HG02763 (cell line): Measurements from ENCODE around the gene FEM1C.

Experiments used
- ATAC-seq: cut with Tn5 transposase; IDR thresholded peaks from one replicate; pipeline ENCODE4 v1.9.1; 2021; ENCODE audit warnings: mild to moderate bottlenecking, moderate library complexity; ENCODE audit not compliant: unreplicated experiment

The FEM1C gene, protein sequence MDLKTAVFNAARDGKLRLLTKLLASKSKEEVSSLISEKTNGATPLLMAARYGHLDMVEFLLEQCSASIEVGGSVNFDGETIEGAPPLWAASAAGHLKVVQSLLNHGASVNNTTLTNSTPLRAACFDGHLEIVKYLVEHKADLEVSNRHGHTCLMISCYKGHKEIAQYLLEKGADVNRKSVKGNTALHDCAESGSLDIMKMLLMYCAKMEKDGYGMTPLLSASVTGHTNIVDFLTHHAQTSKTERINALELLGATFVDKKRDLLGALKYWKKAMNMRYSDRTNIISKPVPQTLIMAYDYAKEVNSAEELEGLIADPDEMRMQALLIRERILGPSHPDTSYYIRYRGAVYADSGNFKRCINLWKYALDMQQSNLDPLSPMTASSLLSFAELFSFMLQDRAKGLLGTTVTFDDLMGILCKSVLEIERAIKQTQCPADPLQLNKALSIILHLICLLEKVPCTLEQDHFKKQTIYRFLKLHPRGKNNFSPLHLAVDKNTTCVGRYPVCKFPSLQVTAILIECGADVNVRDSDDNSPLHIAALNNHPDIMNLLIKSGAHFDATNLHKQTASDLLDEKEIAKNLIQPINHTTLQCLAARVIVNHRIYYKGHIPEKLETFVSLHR

DNA sequence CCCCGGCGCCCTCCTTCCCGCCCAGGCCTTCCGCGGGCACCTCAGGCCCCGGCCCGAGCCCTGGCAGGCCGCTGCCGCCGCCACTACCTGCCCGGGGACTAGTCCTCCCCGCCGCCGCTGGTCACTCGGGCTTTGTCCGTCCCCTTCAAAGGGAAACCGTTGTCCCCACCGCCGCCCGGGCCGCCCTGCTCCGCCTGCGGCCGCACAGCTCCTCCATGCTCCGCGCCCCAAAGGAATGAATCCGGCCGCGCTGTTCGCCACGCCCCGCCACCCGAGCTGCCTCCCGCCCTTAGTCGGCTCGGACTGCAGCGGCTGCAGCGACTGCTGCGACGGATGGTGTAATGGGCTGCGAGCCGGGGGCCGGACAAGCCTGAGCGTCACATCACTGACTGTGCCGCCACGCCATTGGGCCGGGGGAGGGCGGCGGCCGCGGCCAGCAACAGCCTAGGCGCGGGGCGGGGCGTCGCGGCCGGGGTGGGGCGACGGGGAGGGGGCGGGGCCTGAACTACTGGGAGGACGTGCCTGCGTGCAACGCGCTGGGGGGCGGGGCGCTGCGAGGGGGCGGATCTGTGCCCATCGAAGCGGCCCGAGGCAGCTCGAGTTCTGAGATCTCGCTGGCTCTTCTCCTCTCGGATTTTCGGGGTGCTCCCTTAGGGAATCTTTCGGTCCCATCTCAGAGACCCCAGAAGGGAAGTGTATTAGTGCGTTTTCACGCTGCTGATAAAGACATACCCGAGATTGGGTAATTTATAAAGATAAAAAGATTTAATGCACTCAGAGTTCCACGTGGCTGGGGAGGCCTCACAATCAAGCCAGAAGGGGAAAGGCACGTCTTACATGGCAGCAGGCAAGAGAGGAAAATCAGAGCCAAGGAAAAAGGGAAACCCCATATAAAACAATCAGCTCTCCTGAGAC, at the start of gene FEM1C:
FEM1C (minus strand) TSS at position 340 of the 915 bp plus-strand sequence. CDS start 1,282 bp downstream, outside the sequence.
- peak; percentile 95 for ATAC-seq

DNA sequence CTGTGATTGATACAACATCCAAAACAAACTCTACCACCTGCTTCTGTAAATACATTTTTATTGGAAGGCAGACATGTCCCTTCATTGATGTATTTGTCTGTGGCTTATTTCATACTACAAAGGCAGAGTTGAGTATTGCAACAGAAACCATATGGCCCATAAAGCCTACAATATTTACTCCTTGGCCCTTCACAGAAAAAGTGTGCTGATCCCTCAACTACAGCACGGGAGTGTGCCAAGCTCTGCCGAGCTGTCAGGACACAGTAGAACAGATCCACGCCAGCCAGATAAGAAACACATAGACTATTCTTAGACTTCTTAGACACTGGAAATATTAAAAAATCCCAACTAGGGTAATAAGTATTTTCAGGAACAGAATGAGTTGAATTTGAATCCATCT, 44.5 kb upstream of the FEM1C start:
- no peak for ATAC-seq

DNA sequence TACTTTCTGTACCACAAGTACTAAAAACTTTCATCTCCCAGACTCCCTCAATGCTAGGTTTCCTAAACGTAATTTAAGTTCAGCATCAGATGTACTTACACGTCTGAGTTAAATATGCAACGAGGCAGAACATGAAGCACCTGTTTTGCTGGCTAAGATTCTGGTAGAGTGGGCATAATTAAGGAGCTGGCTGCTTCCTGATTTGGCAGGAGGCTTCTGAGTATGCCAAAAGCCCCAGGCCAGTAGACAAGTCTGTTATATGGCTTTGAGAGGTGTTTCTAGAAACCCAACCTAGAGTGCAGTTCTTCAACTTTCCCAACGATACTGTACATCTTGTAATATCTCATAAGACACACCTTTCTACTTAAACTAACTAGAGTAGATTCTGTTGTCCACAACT, 44.1 kb upstream of the FEM1C start:
- ATAC-seq = no peak

DNA sequence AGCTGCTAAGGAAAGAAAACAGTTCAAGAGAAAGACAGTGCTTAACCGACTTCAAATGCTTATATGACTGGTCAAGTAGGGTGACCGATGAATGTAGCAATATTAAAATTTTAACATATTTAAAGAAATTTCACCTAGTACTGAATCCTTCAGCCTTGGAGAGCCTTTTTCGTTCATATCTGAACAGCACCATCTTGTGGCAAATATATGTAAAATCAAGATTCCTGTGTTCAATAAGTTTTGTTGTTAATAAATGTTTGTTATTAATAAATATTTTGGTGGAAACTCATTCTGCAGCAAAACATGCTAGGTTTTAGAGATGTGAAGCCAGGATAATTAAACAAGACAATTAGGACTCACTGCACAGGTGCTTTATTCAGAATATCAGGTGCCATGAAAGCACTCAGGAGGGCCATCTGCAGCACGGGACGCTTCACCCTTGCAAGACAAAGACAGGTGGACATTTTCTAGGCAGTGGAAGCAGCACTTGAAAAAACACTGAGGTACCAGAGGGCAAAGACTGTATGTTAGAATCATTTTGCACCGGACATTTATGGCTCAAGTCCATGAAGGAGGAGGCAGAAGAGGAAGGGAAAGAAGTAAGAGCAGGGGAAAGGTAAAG, 42.1 kb upstream of the FEM1C start:
- no peak for ATAC-seq

DNA sequence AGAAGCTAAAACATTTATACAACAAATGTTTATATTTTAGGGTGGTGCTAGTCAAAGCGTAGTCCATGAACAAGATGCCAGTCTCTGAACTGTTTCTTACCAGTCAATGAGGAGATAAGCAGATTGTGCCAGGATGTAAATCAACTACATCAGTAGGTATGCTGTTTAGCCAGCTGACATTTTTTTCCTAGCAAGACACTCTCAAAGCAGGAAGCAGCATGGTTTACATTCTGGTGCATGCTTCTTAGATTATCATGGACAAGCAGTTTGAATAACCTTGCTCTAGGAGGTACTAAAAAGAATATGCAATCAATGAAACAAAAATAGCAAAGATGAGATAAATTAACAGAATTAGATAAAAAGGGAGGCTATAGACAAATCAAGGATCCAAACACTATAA, 40.7 kb upstream of the FEM1C start:
- no peak for ATAC-seq

DNA sequence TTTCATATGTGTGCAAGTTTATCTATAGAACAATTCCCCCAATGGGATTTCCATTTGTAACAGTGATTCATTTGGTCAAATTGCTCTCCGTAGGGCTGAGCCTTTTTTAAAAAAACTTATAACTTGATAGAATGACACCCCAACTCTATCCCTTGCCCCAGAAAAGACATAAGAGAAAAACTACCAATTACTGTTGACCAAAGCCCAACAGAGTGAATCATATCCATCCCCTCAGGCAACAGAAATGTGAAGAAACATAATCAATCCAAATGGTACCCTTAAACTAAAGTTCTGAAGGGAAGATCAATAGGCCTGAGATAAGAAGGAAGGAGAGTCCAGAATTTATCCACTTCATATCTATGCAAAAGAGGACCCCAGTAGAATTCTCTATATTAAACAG, 39.9 kb upstream of the FEM1C start:
- no peak for ATAC-seq

DNA sequence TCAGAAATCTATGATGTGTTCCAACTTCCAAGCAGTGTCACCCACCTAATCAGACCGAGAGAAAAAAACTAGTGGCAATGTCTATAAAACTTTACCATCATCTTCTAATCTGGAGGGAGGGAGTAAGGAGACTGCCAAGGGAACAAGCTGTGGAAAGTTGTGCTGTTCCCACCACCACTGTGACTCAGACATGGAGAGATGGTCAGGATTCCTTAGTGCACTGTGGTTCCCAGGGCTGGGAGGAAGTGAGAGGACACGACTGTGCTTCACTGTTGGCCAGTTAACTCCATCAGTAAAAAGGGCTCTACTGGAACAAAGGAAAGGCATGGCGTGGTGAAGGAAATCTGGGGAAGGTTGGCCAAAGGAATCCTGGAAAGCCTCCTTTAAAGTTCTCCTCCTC, 38.9 kb upstream of the FEM1C start:
- no peak for ATAC-seq

DNA sequence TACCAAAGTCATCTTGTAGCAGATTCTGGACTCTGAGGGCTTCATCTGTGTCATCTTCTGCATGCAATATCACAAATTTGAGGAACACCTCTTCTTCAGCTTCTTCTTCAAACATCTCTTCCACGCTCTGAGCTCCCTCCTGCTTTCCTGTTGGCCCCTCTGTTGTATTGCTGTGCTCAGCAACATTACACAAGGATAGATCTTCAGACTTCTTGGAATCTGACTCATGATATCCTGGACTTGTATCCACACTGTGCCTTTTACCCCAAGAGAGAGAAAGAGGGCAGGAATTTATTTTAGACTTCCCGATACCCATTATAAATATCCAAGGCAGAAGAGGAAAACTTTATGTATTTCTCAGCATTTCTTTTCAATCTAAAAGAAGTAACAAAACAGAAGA, 36.4 kb upstream of the FEM1C start:
- no peak for ATAC-seq

DNA sequence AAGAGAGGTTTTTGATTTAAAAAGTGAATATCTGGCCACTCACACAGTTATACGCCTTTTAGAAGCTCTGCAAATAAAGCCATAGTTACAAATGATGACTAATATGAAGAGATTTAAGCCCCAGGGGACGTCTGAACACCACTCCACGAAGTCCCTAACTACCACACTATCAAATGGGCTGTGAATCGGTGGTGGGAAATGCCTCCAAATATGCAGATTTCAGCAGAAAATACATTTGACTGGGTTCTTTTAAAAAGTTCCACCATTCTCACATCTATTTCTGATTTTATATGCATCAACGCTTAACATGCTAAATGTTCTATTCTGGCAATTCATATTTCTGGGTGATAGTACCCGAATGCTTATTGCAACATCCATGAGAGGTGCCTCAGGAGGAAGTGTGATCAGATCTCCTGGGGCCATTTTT, 35.2 kb upstream of the FEM1C start:
- no peak for ATAC-seq

DNA sequence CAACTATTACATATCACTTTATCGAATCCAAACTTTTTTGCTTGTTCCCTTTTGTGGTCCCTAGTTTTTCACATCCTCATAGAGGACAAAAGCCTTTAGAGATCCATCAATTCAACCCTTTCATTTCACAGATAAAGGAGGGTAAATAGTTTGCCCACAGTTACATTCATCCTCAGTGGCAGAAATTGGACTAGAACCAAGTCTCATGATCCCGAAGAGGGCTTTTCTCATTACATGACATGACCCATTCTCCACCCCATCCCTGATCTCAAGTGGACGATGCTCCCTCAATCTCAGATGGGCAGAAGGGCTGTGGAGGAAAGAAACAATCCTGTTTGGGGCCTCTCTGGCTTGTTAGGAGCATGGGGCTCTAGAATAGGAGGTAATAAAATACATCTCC, 34.6 kb upstream of the FEM1C start:
- no peak for ATAC-seq

DNA sequence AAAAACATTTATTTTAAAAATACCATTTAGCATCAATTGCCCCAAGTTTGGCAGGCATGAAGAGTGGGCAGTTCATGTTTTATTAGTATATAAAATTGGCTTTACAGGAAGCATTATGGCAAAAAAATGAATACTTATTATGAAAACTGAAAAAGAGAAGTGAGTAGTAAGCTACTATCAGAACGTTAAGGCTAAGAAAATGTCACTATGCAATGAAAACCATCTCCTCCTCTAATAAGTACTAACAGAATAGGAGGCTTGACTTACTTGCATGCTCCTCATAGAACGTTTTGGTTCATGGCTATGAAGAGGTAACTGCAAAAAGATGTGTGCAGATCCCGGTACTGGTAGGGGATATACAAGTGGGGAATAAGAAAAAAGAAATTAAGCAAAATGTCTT, 34.1 kb upstream of the FEM1C start:
- peak; percentile 43 for ATAC-seq

DNA sequence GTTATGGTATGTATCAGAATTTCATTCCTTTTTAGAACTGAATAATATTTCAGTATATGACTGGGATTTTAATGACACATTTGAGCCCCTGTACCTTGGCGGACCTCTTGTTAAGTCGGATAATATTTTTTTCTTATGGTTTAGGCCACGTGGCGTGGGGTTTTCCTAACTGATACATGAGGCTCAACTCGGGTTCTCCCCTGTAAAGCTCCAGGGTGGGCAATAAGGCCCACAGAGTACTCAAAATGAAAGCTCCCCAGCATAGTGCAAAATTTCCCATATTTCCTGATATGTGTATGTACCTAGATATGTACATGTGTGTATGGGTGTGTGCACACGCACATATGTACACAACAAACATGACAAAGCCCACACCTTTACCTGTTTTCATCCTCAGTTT, 33.2 kb upstream of the FEM1C start:
- ATAC-seq = no peak

DNA sequence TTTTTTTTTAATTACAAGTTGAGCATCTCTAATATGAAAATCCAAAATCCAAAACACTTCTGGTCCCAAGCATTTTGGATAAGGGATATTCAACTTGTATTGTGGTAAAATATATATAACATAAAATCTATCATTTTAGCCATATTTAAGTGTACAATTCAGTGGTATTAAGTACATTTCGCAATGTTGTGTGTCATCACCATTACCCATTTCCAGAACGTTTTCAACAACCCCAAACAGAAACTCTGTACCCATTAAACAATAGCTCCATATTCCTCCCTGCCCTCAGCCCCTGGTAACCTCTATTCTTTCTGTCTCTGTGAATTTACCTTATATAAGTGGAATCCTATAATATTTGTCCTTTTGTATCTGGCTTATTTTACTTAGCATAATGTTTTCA, 32.8 kb upstream of the FEM1C start:
- ATAC-seq = no peak

DNA sequence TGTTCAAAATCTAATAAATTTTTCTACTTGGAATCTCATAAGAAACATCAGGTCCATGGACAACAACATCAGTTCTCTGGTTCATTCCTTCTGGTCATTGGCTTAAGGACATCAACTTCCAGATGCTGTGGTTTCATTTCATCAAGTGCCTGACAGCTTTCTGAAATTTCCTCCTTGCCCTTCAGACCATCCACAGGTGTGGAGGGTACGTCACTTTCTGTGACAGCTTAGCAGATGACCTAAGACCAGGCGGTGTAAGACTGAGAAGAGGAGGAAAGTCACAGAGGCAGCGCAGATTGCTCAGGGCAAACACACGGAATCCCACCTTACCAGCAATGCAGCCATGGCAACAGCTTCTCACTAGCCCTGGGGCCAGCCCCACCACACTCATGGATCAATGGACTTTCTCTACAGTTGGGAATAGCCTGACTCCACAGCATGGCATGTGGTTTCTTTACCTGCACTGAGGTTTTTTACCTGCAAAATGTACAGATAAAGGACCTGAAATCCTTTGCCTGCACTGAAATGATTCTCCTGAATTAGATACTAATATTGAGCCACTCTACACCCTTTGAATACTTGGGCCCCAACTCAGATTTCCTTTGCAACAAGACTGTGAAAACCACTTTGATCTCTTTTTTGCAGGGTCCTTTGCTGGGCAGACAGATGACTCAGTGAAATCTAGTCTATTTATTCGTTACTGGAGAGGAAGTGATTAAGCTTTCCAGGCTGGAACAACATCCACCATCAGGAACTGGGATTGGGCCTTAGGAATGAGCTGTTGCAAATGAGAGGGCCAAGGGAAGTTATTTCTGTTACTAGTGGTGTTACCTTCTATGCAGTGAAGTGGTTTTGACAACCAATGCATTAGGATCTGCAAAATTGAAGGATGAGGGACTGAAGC, 30.8 kb upstream of the FEM1C start:
- ATAC-seq = peak; percentile 29

DNA sequence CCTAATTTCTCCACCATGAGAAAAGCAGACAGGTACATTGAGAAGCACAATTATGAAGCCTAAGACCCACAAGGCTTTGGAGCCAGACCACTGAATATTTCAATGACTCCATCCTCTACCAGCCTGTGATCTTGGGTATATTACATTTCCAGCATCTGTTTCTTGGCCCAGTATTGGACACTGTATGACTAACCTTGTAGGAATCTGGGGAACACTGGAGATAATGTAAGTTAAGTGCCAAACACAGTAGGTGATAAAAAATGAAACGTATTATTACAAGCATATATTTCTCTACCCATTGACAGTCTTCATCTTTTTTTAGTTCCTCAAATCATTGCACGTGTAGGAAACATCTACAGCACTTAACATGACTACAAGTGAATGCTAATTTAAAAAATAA, 28.6 kb upstream of the FEM1C start:
- ATAC-seq = no peak

DNA sequence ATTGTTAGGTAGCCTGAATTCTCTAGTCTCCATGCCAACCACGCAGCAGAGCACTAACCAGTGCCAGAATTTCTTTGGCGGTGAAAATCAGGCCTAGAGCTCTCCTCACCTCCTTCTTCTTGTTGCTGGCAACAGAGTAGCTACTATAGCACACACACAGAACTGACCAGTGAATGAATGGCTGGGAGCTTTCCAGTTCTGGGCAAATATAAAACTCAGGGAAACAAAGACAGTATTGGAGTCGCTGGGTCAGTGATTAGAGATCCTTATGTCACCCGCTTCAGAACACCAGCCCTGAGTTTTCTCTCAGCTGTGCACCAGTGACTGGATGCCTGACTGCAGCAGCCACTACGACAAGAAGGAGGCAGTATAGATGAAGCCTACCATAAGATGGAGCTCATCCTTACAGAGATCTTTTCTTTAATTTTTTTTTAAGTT, 26.9 kb upstream of the FEM1C start:
- ATAC-seq = no peak

DNA sequence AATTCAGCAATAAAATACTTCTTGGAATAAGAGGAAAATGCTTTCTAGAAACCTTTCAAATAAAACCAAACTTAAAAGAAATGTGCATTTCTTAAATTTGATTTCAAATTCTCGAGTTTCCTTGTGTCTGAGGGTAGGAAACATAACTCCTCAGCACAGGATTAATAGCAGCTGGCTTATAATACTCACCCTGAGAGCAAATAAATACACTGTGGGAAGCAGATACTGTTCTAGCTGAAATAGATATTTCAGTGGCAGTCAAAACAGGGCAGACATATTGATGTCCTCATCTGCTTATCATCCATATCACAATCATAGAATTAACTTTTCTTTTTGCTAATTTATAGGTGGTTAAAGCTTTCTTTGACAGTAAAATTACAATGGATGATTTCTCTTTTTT, 24.1 kb upstream of the FEM1C start:
- no peak for ATAC-seq

DNA sequence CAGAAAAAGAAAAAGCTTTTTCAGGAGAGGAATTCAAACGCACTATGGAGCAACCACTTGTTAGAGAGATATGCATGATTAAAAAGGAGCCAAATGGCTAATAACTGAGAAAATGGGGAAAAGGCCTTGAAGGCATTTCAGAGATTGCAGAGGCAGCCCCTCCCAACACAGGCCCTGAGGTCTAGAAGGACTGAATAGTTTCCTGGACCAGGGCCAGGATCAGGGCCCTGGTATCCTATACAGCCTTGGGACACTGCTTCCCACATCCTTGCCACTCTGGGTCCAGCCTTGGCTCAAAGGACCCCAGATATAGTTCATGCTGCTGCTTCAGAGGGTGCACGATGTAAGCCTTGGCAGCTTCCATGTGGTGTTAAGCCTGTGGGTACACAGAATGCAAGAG, 20.7 kb upstream of the FEM1C start:
- no peak for ATAC-seq

DNA sequence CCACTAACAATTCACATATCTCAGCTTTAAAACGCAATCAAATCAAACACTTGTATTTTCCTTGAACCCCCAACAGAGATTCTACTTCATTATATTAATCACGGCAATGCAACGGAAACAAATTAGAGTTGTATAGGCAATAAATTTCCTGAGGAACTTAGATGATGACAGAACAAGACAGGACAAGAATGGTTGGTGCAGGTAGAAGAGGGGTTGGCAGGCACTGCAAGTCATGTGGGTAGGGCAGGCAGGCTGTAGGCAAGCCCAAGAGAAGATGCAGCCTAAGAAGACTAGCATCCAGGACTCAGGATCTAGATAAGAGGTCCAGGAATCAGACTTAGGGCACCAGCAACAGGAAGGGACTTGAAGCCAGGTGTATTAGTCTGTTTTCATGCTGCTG, 16.6 kb upstream of the FEM1C start:
- ATAC-seq = no peak

DNA sequence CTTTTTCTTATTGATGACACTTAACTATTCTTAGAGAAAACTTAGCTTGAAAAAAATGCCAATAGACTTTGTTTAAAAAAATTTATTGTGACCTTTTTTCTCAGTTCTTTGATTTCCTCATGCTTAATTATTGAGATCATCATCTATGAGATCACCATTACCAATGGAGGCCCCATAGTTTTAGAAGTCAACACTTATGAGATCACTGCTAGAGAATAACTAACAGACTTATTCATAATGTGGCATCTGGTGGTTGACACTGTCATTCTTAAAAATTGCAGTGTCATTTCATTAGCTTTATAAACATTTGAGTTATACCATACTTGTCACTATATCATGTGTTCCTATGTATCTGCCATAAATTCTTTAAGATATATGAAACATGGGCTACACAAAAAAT, 14.9 kb upstream of the FEM1C start:
- ATAC-seq = no peak
